Measurements from ENCODE around the gene ARHGEF4.

The ARHGEF4 gene

DNA sequence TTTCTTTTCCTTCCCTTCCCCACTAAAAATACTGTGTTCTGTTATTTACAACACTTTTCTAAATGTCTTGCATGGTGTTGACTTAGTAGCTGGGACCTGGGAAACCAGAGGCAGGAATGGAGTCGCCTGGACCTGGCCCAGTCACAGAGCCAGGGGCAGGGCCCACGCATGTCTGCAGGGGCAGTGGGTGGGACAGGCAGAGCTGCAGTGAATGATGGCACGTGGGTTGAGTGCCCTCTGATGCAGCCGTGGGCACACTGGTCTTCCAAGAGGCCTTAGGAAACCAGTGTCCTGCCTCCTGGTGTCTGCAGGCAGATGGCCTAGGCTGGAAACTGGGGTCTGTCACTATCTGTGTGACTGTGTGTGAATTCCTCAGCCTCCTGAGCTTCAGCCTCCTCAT, 46.8 kb downstream of the ARHGEF4 start:
- TF ChIP-seq, protein P1, sequence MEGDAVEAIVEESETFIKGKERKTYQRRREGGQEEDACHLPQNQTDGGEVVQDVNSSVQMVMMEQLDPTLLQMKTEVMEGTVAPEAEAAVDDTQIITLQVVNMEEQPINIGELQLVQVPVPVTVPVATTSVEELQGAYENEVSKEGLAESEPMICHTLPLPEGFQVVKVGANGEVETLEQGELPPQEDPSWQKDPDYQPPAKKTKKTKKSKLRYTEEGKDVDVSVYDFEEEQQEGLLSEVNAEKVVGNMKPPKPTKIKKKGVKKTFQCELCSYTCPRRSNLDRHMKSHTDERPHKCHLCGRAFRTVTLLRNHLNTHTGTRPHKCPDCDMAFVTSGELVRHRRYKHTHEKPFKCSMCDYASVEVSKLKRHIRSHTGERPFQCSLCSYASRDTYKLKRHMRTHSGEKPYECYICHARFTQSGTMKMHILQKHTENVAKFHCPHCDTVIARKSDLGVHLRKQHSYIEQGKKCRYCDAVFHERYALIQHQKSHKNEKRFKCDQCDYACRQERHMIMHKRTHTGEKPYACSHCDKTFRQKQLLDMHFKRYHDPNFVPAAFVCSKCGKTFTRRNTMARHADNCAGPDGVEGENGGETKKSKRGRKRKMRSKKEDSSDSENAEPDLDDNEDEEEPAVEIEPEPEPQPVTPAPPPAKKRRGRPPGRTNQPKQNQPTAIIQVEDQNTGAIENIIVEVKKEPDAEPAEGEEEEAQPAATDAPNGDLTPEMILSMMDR (conservative IDR thresholded peaks at IDR 0.05; ENCODE audit: low read depth, low read length) = no peak
- H3K4me3 ChIP-seq (ENCODE audit: low read length) = no peak overlapping the region
- no peak for DNase-seq (ENCODE audit: low read depth)

DNA sequence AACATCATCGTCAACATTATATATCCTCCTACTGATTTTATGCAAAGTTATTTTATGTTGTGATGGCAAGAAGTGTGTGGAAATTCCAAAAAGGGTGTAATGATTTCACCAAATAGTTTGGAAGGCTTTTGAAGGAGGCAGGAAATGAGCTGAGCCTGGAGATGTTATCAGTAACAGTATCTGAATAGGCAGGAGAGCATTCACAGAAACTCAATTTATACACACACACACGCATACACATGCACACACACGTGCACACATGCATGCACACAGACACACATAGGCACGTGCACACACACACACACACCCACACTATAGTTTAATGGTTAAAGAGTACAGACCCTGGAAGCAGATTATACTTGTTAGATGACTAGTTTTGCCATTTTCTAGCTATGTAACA, 47.3 kb downstream of the ARHGEF4 start:
- no peak overlapping the region for H3K4me3 ChIP-seq (ENCODE audit: low read length)
- DNase-seq (ENCODE audit: low read depth) = no peak
- TF ChIP-seq, protein P1 (conservative IDR thresholded peaks at IDR 0.05; ENCODE audit: low read depth, low read length) = no peak

DNA sequence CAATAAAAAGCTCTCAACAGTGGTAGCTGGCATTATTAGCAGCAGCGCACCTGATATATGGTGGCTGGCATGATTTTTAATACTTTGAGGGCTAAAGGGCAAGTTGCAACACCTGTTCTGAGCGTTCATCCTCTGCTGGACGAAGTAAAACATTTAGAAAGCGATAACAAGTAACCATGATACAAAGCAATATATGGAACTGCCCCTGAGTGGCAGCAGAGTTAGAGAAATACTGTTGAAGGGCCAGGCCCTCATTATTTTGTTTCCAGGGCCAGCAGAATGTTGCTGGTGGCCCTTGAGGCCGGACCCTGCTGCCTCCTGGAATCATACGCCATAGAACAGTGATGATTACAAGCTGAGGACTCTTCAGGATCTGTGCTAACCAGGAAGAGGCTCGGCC, 47.8 kb downstream of the ARHGEF4 start:
- H3K4me3 ChIP-seq (ENCODE audit: low read length) = no peak overlapping the region
- DNase-seq (ENCODE audit: low read depth) = no peak
- TF ChIP-seq, protein P1 (conservative IDR thresholded peaks at IDR 0.05; ENCODE audit: low read depth, low read length) = no peak

DNA sequence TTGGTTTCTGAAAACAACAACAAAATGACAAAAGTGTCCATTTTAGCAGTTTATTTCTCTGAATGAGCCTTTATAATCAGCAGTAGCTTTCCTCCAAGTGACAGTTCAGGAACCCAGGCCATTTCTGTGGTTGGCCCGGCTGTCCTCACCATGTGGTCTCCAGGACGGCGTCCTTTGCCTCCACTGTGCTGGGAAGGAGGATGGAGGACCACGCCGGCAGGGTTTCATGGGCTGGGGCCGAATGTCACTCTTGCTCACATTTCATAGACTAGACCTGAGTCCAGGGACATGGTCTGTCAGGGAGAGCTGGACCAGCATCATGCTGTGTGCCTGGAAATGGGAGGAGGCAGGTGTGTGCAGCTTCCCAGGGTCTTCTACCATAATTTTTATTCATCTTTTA, 50.9 kb downstream of the ARHGEF4 start:
- DNase-seq (ENCODE audit: low read depth) = no peak
- TF ChIP-seq, protein P1 (conservative IDR thresholded peaks at IDR 0.05; ENCODE audit: low read depth, low read length) = no peak

DNA sequence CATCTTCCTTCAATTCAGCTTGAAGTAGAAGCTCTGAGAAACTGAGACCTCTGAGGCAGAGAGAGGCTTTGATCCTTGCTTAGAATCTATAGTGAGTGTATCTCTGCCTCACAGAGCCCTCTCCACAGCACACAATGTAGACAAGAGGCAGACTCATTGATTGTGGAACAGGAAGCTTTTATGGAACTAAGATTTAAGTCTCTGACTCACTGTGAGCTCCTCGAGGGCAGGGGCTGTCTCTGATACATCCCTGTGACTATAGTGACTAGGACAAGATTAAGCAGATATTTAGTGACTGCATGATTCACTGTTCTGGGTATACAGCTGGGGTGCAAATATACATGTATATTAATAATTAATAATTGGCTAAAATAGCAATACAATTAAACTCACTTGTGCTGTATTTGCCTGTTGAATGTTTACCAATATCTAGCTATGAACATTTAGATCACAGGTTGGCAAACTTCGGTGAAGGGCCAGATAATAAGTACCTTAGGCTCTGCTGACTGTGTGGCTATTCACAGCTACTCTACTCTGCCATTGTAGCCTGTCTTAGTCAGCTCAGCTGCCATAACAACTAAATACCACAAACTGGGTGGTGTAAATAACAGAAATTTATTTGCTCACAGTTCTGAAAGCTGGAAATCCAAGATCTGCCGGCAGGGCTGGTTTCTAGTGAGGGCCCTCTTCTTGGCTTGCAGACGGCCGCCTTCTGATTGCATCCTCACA, 54.4 kb downstream of the ARHGEF4 start:
- no peak for DNase-seq (ENCODE audit: low read depth)
- TF ChIP-seq, protein P1 (conservative IDR thresholded peaks at IDR 0.05; ENCODE audit: low read depth, low read length) = no peak
- no peak overlapping the region for H3K4me3 ChIP-seq (ENCODE audit: low read length)

More for the DNA sequence above, 50.9 kb downstream of the ARHGEF4 start:
- no peak overlapping the region for H3K4me3 ChIP-seq (ENCODE audit: low read length)

DNA sequence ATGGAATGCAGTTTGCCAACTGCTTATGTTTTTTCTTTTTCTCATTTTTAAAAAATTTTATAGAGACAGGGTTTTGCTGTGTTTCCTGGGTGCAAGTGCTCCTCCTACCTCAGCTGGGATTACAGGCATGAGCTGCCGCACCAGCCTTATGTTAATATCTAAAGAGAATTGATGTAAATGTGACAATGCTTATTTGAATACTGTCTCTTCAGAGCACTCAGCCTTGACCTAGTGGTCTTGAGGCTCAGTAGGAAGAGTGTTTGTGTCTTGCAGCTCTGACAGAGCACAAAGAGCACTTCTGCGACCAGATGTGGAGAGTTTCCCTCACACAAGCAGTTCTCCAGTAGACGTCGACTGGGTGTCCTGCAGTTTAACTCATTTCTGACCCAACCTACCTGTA, 55.3 kb downstream of the ARHGEF4 start:
- TF ChIP-seq, protein P1 (conservative IDR thresholded peaks at IDR 0.05; ENCODE audit: low read depth, low read length) = no peak
- H3K4me3 ChIP-seq (ENCODE audit: low read length) = no peak overlapping the region
- no peak for DNase-seq (ENCODE audit: low read depth)

Data from retinal pigment epithelial cell (primary cell).